Measurements from ENCODE around the gene IRAK3.
"Not testable (repeated sequence)": the region's sequence is repeated elsewhere in the genome, so short reads cannot be mapped to it uniquely, and the experiment has no call there.

Gene IRAK3

GRCh38 chr12:66287275-66287674 is 98.3 kb downstream of the IRAK3 start:
- no peaks in the 10 kb centered on the region for H3K36me3 Mint-ChIP-seq
- no peak overlapping the region for H3K4me3 Mint-ChIP-seq
- no peak for ATAC-seq
- H3K27me3 Mint-ChIP-seq = no peaks in the 10 kb centered on the region
- no peaks in the 10 kb centered on the region for H3K4me1 Mint-ChIP-seq
- no peaks in the 10 kb centered on the region for H3K9me3 Mint-ChIP-seq
- H3K27ac Mint-ChIP-seq = no peak overlapping the region

DNA sequence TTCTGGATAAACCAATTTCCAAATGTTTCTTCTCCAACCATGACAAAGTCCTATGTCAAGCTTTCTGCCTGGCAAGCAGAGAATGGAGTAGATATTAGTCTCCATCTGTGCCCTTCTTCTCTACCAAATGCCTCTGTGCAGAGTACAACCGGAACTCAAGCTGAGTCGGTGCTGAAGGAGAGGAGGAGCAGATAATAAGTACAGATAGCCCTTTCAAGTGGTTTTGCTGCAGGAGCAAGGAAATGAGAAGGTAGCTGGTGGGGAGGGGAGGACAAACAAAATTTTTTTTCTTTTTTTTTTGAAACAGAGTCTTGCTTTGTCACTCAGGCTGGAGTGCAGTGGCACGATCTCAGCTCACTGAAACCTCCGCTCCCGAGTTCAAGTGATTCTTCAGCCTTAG is 99.1 kb downstream of the IRAK3 start:
- no peaks in the 10 kb centered on the region for H3K4me1 Mint-ChIP-seq
- no peak overlapping the region for H3K4me3 Mint-ChIP-seq
- H3K9me3 Mint-ChIP-seq = no peaks in the 10 kb centered on the region
- no peak for ATAC-seq
- no peak overlapping the region for H3K27ac Mint-ChIP-seq
- H3K36me3 Mint-ChIP-seq = no peaks in the 10 kb centered on the region
- H3K27me3 Mint-ChIP-seq = peaks cover 3% of the 10 kb centered on the region

DNA sequence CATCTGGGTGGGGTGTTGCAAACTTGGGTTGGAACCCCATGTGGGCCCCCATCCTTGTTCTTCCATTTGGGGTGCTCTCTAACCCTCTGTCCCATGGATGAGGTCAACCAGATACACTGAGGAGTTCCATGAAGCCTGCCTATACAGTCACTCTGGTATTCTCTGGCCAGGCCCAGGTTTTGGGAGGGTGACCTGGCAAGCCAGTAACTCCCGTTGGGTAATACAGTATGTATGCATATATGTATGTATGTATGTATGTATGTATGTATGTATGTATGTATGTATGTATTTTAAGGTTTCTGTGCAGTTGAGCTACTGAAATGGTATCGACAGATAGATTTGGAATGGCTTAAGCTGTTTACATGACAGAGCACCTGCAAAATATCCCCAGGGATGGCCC is 100.5 kb downstream of the IRAK3 start:
- ATAC-seq = no peak
- no peaks in the 10 kb centered on the region for H3K4me1 Mint-ChIP-seq

DNA sequence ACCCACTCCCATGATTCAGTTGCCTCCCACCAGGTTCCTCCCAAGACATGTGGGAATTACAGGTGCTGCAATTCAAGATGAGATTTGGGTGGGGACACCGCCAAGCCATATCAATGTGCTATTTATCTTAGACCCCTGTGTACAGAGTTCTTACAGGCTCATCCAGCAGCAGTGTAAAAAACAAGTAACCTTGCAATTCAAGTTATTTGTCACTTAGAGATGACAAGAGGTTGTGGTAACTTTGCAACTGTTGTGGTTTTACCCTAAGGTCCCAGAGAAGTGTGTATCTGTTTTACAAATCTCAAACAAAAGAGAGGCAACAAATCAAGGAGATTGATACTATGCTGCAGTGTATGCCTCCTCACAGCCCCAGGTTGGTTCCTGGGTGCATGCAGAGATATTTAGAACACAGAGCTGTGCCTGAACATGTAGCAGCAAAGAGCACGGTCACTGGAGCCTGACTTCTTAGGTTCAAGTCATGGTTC is 101.7 kb downstream of the IRAK3 start:
- Mint-ChIP-seq H3K36me3 (no peaks in the 10 kb centered on the region), H3K4me3 (no peak overlapping the region), H3K27me3 (peaks cover 11% of the 10 kb centered on the region), H3K27ac (no peak overlapping the region), H3K4me1 (no peaks in the 10 kb centered on the region), H3K9me3 (no peaks in the 10 kb centered on the region)
- ATAC-seq = no peak

More for the DNA sequence above, 100.5 kb downstream of the IRAK3 start:
- no peaks in the 10 kb centered on the region for H3K9me3 Mint-ChIP-seq
- peaks cover 11% of the 10 kb centered on the region for H3K27me3 Mint-ChIP-seq
- H3K27ac Mint-ChIP-seq = no peak overlapping the region
- H3K36me3 Mint-ChIP-seq = no peaks in the 10 kb centered on the region
- H3K4me3 Mint-ChIP-seq = no peak overlapping the region

GRCh38 chr12:66296176-66296683 is 107.2 kb downstream of the IRAK3 start:
- Mint-ChIP-seq H3K27ac (no peak overlapping the region), H3K9me3 (no peaks in the 10 kb centered on the region), H3K27me3 (peaks cover 11% of the 10 kb centered on the region), H3K4me1 (no peaks in the 10 kb centered on the region), H3K4me3 (no peak overlapping the region), H3K36me3 (no peaks in the 10 kb centered on the region)
- no peak for ATAC-seq

GRCh38 chr12:66297080-66297479 is 108.1 kb downstream of the IRAK3 start:
- ATAC-seq = no peak
- Mint-ChIP-seq H3K27ac (no peak overlapping the region), H3K9me3 (no peaks in the 10 kb centered on the region), H3K27me3 (peaks cover 11% of the 10 kb centered on the region), H3K4me1 (peaks cover 5% of the 10 kb centered on the region), H3K4me3 (no peak overlapping the region), H3K36me3 (no peaks in the 10 kb centered on the region)

- Mint-ChIP-seq H3K9me3 (no peaks in the 10 kb centered on the region), H3K4me3 (no peak overlapping the region), H3K4me1 (peaks cover 10% of the 10 kb centered on the region), H3K27ac (no peak overlapping the region), H3K27me3 (peaks cover 10% of the 10 kb centered on the region), H3K36me3 (no peaks in the 10 kb centered on the region)
- ATAC-seq = no peak
Measured at GRCh38 chr12:66297923-66298322, 108.9 kb downstream of the IRAK3 start.

- H3K36me3 Mint-ChIP-seq = peaks cover 19% of the 10 kb centered on the region
- no peaks in the 10 kb centered on the region for H3K27me3 Mint-ChIP-seq
- no peaks in the 10 kb centered on the region for H3K9me3 Mint-ChIP-seq
- H3K27ac Mint-ChIP-seq = peak within 1 kb of the TSS; percentile 96
- peaks cover 30% of the 10 kb centered on the region for H3K4me1 Mint-ChIP-seq
- H3K4me3 Mint-ChIP-seq = peak within 1 kb of the TSS; percentile 100
- peak; percentile 98 for ATAC-seq
Measured at GRCh38 chr12:66301944-66302826, 113.2 kb downstream of the IRAK3 start, which contains the start of gene HELB. Gene HELB (plus strand): TSS chr12:66302493. CDS start chr12:66302604, 111 bp downstream.

GRCh38 chr12:66302827-66303169 is 113.8 kb downstream of the IRAK3 start:
- H3K9me3 Mint-ChIP-seq = no peaks in the 10 kb centered on the region
- H3K27ac Mint-ChIP-seq = peak overlapping the region; percentile 96
- no peak for ATAC-seq
- H3K4me3 Mint-ChIP-seq = peak overlapping the region; percentile 100
- H3K27me3 Mint-ChIP-seq = no peaks in the 10 kb centered on the region
- H3K4me1 Mint-ChIP-seq = peaks cover 30% of the 10 kb centered on the region
- H3K36me3 Mint-ChIP-seq = peaks cover 23% of the 10 kb centered on the region

GRCh38 chr12:66303316-66303804 is 114.3 kb downstream of the IRAK3 start:
- not testable (repeated sequence) for H3K27me3 Mint-ChIP-seq, H3K9me3 Mint-ChIP-seq, ATAC-seq
- H3K36me3 Mint-ChIP-seq = peaks cover 28% of the 10 kb centered on the region
- H3K27ac Mint-ChIP-seq = peak overlapping the region; percentile 96
- peaks cover 30% of the 10 kb centered on the region for H3K4me1 Mint-ChIP-seq
- peak overlapping the region; percentile 100 for H3K4me3 Mint-ChIP-seq

Data from stimulated activated memory B cell treated with anti-CD40 and anti-IgM and Interleukin-4, amounts not matched to agents 10 μg/mL and 1 μg/mL and 100 μg/mL, for 72 hours (primary cell).